ENCODE results near the gene SYT10. TPM values are rescaled to one million over a fixed set of nuclear protein-coding genes. Genes with fewer than 3 reads are reported as not detected.

SYT10 gene
- total RNA-seq, 2 experiments from 2014 or later = not detected

DNA sequence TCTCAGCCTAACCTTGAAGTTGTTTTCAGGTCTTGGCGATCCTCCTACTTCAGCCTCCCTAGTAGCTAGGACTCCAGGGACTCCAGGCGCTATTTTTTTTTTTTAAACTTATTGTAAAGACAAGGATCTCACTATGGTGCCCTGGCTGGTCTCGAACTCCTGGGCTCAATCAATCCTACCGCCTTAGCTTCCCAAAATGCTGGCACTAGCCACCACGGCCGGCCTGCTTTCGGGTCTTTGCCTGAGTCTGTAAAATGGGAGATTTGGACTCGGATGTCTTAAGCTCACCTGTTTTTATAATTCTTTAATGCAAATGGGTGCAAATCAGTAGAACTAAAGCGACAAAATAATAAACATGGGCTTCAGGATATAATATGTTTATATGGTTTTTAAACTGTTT is 858 bp upstream of the SYT10 start:
- BruUV-seq (replicated peaks) = no TSS peak
- no peak for DNase-seq (ENCODE audit: low spot score)
- CTCF ChIA-PET (ENCODE audit: unreplicated experiment) = no interaction called here

DNA sequence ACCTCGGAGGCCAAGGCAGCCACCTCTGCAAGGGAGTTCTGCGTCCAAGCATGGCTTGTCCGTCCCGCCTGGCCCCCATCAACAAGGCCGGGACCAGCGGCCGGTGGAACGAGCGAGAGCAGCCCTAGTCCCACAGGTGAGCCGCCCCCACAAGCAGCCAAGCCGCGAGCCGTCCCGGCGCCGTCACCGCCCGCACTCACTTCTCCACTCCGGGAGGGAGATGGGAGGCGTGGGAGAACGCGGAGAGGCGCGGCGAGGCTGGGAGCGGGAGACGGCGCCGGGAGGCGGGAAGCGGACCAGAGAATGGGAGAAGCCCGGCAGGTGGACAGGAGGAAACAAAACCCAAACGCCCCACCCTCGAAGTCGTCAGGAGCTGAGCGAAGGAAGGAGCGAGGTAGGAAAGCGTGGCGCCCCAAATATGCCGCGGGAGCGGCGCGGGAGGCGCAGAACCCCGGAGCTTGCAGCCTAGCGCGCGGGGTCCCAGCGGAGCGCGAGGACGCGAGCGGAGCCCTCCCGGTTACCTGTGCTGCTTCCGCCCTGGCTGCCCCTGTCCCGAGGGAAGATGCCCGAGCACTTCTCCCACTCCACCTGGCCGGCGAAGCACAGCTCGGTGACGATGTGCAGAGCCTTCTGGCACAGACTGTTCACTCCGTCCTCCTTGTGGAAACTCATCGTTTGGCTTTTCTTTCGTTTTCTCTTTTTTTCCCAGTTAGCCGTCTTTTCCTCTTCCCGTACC is 600 bp downstream of the SYT10 start:
- Histone ChIP-seq H3K27ac (ENCODE audit: low read depth, low read length, poor library complexity, severe bottlenecking) (no peak overlapping the region), H3K4me1 (ENCODE audit: insufficient read depth, low read length, poor library complexity, severe bottlenecking) (no peaks in the 10 kb centered on the region), H3K9me2 (ENCODE audit: insufficient read depth, low read length) (no peaks in the 10 kb centered on the region), H3K9me3 (ENCODE audit: low read length) (no peaks in the 10 kb centered on the region), H3K4me2 (ENCODE audit: low read length) (no peak overlapping the region), H3K36me3 (ENCODE audit: insufficient read depth, low read length) (no peaks in the 10 kb centered on the region), H2AFZ (ENCODE audit: low read length) (no peak overlapping the region), H3K4me3 (ENCODE audit: low read depth, low read length, poor library complexity, severe bottlenecking) (no peak overlapping the region), H4K20me1 (ENCODE audit: insufficient read depth, low read length) (no peaks in the 10 kb centered on the region), H3K79me2 (ENCODE audit: insufficient read depth, low read depth, low read length) (no peaks in the 10 kb centered on the region)
- POLR2A ChIA-PET = no interaction called here
- TF ChIP-seq, protein P1, sequence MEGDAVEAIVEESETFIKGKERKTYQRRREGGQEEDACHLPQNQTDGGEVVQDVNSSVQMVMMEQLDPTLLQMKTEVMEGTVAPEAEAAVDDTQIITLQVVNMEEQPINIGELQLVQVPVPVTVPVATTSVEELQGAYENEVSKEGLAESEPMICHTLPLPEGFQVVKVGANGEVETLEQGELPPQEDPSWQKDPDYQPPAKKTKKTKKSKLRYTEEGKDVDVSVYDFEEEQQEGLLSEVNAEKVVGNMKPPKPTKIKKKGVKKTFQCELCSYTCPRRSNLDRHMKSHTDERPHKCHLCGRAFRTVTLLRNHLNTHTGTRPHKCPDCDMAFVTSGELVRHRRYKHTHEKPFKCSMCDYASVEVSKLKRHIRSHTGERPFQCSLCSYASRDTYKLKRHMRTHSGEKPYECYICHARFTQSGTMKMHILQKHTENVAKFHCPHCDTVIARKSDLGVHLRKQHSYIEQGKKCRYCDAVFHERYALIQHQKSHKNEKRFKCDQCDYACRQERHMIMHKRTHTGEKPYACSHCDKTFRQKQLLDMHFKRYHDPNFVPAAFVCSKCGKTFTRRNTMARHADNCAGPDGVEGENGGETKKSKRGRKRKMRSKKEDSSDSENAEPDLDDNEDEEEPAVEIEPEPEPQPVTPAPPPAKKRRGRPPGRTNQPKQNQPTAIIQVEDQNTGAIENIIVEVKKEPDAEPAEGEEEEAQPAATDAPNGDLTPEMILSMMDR (conservative IDR thresholded peaks at IDR 0.05; ENCODE audit: low read length) = no peak
- intact Hi-C loops (cut with micrococcal nuclease; ENCODE audit: unreplicated experiment) = no loop called here
- CTCF ChIA-PET (ENCODE audit: unreplicated experiment) = no interaction called here
- no peak for DNase-seq (ENCODE audit: low spot score)
- no TSS peak for BruUV-seq (replicated peaks)

More for the DNA sequence above, 858 bp upstream of the SYT10 start:
- no peaks in the 10 kb centered on the region for H3K9me2 ChIP-seq (ENCODE audit: insufficient read depth, low read length)
- no peaks in the 10 kb centered on the region for H4K20me1 ChIP-seq (ENCODE audit: insufficient read depth, low read length)
- H3K27ac ChIP-seq (ENCODE audit: low read depth, low read length, poor library complexity, severe bottlenecking) = no peak overlapping the region
- H3K4me3 ChIP-seq (ENCODE audit: low read depth, low read length, poor library complexity, severe bottlenecking) = no peak overlapping the region
- no peak overlapping the region for H3K4me2 ChIP-seq (ENCODE audit: low read length)
- TF ChIP-seq, protein P1 (conservative IDR thresholded peaks at IDR 0.05; ENCODE audit: low read length) = no peak
- TF ChIP-seq EZH2phosphoT487 (IDR thresholded peaks at IDR 0.05; ENCODE audit: borderline replicate concordance, low read depth, low read length) = no peak
- no peak overlapping the region for H2AFZ ChIP-seq (ENCODE audit: low read length)
- no peaks in the 10 kb centered on the region for H3K79me2 ChIP-seq (ENCODE audit: insufficient read depth, low read depth, low read length)
- H3K4me1 ChIP-seq (ENCODE audit: insufficient read depth, low read length, poor library complexity, severe bottlenecking) = no peaks in the 10 kb centered on the region
- H3K9me3 ChIP-seq (ENCODE audit: low read length) = no peaks in the 10 kb centered on the region
- POLR2A ChIA-PET = no interaction called here
- intact Hi-C loops (cut with micrococcal nuclease; ENCODE audit: unreplicated experiment) = no loop called here
- no peaks in the 10 kb centered on the region for H3K36me3 ChIP-seq (ENCODE audit: insufficient read depth, low read length)

- Histone ChIP-seq H3K27ac (ENCODE audit: low read depth, low read length, poor library complexity, severe bottlenecking) (no peak overlapping the region), H3K36me3 (ENCODE audit: insufficient read depth, low read length) (no peaks in the 10 kb centered on the region), H2AFZ (ENCODE audit: low read length) (no peak overlapping the region), H3K9me3 (ENCODE audit: low read length) (no peaks in the 10 kb centered on the region), H3K79me2 (ENCODE audit: insufficient read depth, low read depth, low read length) (no peaks in the 10 kb centered on the region), H3K4me1 (ENCODE audit: insufficient read depth, low read length, poor library complexity, severe bottlenecking) (no peaks in the 10 kb centered on the region), H3K4me3 (ENCODE audit: low read depth, low read length, poor library complexity, severe bottlenecking) (no peak overlapping the region), H3K9me2 (ENCODE audit: insufficient read depth, low read length) (no peaks in the 10 kb centered on the region), H4K20me1 (ENCODE audit: insufficient read depth, low read length) (no peaks in the 10 kb centered on the region), H3K4me2 (ENCODE audit: low read length) (no peak overlapping the region)
- POLR2A ChIA-PET = no interaction called here
- TF ChIP-seq EZH2phosphoT487 (IDR thresholded peaks at IDR 0.05; ENCODE audit: borderline replicate concordance, low read depth, low read length) = no peak
- TF ChIP-seq, protein P1 (conservative IDR thresholded peaks at IDR 0.05; ENCODE audit: low read length) = no peak
- DNase-seq (ENCODE audit: low spot score) = no peak
- intact Hi-C loops (cut with micrococcal nuclease; ENCODE audit: unreplicated experiment) = no loop called here
- BruUV-seq (replicated peaks) = no TSS peak
- CTCF ChIA-PET (ENCODE audit: unreplicated experiment) = no interaction called here
These were observed 1.4 kb downstream of the SYT10 start for GRCh38 chr12:33438025-33438772.
